ENCODE measurements around the gene SLC7A11. TPM values are rescaled to one million over a fixed set of nuclear protein-coding genes. Genes with fewer than 3 reads are reported as not detected.

SLC7A11 gene
- total and polyA plus RNA-seq, 7 experiments from 2014 or later, result 0.21 to 2.8 (median 0.54) TPM; not detected in 2

DNA sequence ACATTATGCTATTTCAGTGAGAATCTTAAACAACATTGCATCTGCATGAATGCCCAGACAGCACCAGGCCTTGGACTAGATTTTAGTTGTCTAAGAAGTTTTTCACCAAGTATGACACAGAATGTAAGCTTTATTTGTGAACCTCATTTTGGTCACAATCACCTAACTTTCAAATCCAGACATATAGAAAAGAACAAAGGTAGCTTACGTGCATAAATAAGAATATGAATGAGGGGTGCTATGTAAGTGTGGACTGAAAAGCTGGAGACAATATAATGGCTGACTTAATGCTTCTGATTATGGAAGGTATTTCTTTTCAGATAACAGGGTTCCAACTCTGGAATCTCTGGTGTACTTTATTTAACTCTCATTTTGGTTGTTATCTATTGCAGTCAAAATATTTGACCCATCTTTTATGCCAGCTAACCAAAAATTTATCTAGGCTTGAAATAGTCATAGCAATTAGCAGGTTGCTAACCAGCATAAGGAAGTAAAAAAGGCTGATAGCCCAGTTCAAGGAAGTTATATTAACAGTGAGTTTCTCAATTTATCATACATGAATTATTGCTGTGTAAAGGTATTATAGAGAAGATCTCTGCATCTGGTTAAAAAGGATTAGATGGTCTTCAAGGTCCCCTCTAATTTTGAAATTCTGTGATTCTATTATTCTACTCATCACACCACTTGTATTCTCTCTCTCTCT is 36.5 kb downstream of the SLC7A11 start:
- Mint-ChIP-seq H3K27ac (no peak overlapping the region), H3K4me3 (no peak overlapping the region), H3K4me1 (peaks cover 0 to 1% (median 0%) of the 10 kb centered on the region in 7 donors), H3K27me3 (no peaks in the 10 kb centered on the region), H3K36me3 (no peaks in the 10 kb centered on the region), H3K9me3 (peaks cover 0 to 3% (median 0%) of the 10 kb centered on the region in 11 donors)
- POLR2A ChIA-PET, result no interaction called here
- Histone ChIP-seq H3K27ac (ENCODE audit: low read depth, low read length) (no peak overlapping the region), H3K9me3 (ENCODE audit: control insufficient read depth in 2 of 3, low read length in 3 of 3) (no peaks in the 10 kb centered on the region), H3K27me3 (ENCODE audit: control insufficient read depth in 2 of 2, insufficient read depth in 2 of 2, low read length in 2 of 2) (no peaks in the 10 kb centered on the region), H3K4me3 (ENCODE audit: low read length) (no peak overlapping the region), H3K36me3 (ENCODE audit: control insufficient read depth in 2 of 3, insufficient read depth in 3 of 3, low read length in 3 of 3) (no peaks in the 10 kb centered on the region), H3K4me1 (ENCODE audit: control insufficient read depth in 2 of 2, insufficient read depth in 2 of 2, low read length in 2 of 2) (no peaks in the 10 kb centered on the region)
- ATAC-seq, result no peak
- intact Hi-C loops (cut with micrococcal nuclease), result no loop called here
- no peak for DNase-seq
- CTCF ChIA-PET, result no interaction called here

DNA sequence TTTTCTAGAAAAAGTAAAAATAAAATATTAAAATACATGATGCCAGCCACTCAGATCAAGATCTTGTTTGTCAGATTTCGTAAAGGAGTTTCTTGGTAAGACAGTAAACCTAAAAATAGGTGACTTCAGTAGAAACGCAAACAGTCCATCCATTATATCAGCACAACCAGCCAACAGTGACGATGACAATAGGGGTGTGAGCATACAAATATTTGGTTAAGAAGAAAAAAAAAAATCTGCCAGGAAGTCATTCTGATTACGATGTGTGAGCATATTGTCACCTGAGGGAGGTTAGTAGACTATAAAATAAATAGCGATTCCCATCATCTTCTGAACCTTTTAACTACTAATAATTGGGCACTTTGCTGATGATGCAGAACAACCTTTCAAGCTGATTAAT is 37.6 kb downstream of the SLC7A11 start:
- Mint-ChIP-seq H3K4me1 (peaks cover 0 to 2% (median 0%) of the 10 kb centered on the region in 7 donors), H3K36me3 (no peaks in the 10 kb centered on the region), H3K4me3 (no peak overlapping the region), H3K27me3 (no peaks in the 10 kb centered on the region), H3K9me3 (peaks cover 0 to 3% (median 0%) of the 10 kb centered on the region in 11 donors), H3K27ac (no peak overlapping the region)
- ChIA-PET POLR2A (no interaction called here), CTCF (no interaction called here)
- intact Hi-C loops (cut with micrococcal nuclease), result no loop called here
- Histone ChIP-seq H3K27me3 (ENCODE audit: control insufficient read depth in 2 of 2, insufficient read depth in 2 of 2, low read length in 2 of 2) (no peaks in the 10 kb centered on the region), H3K36me3 (ENCODE audit: control insufficient read depth in 2 of 3, insufficient read depth in 3 of 3, low read length in 3 of 3) (no peaks in the 10 kb centered on the region), H3K4me1 (ENCODE audit: control insufficient read depth in 2 of 2, insufficient read depth in 2 of 2, low read length in 2 of 2) (no peaks in the 10 kb centered on the region), H3K27ac (ENCODE audit: low read depth, low read length) (no peak overlapping the region), H3K9me3 (ENCODE audit: control insufficient read depth in 2 of 3, low read length in 3 of 3) (no peaks in the 10 kb centered on the region), H3K4me3 (ENCODE audit: low read length) (no peak overlapping the region)
- no peak for ATAC-seq
- no peak for DNase-seq

DNA sequence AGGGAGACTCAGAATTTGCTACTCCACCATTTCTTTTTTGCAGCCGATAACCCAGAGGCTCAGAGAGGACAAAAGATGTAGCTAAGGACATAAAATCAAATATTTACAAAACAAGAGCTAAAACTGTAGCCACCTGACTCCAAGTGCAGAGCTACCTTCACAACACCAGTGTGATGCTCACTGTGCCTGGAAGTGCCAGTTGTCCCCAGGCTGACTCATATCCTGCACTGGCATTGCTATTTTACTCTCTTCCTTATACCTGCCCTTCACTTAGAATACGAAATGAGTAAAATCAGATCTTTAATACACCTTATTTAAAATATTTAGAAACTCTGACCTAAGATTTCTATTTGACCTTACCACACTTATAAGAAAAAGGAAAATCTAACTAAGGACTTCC is 39.5 kb downstream of the SLC7A11 start:
- H3K4me3 Mint-ChIP-seq, result no peak overlapping the region
- DNase-seq (no peak), ATAC-seq (no peak)
- CTCF ChIA-PET, result no interaction called here
- Histone ChIP-seq H3K27me3 (ENCODE audit: control insufficient read depth in 2 of 2, insufficient read depth in 2 of 2, low read length in 2 of 2) (no peaks in the 10 kb centered on the region), H3K4me3 (ENCODE audit: low read length) (no peak overlapping the region), H3K4me1 (ENCODE audit: control insufficient read depth in 2 of 2, insufficient read depth in 2 of 2, low read length in 2 of 2) (no peaks in the 10 kb centered on the region), H3K9me3 (ENCODE audit: control insufficient read depth in 2 of 3, low read length in 3 of 3) (no peaks in the 10 kb centered on the region), H3K36me3 (ENCODE audit: control insufficient read depth in 2 of 3, insufficient read depth in 3 of 3, low read length in 3 of 3) (no peaks in the 10 kb centered on the region), H3K27ac (ENCODE audit: low read depth, low read length) (no peak overlapping the region)
- H3K9me3 Mint-ChIP-seq, result peaks cover 0 to 3% (median 0%) of the 10 kb centered on the region in 11 donors
- no peaks in the 10 kb centered on the region for H3K36me3 Mint-ChIP-seq
- no peak overlapping the region for H3K27ac Mint-ChIP-seq
- no peaks in the 10 kb centered on the region for H3K27me3 Mint-ChIP-seq
- POLR2A ChIA-PET, result no interaction called here
- H3K4me1 Mint-ChIP-seq, result peaks cover 0 to 2% (median 0%) of the 10 kb centered on the region in 7 donors
- intact Hi-C loops (cut with micrococcal nuclease), result no loop called here

DNA sequence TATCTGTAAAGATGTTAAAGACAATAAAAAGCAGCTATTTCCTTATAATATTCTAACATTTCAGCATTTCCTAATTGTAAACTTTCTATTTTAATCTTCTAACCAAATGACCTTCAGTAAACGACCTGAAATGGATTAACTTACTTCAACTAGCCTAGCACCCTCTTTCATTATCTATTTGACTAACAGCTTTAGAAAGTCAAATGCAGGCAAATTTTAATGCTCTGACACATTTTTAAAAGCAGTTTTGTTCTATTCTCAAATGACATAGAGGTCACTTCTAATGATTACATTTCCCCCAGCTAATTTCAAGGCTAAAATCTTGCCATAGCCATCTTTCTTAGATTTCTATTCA is 41.9 kb downstream of the SLC7A11 start:
- POLR2A ChIA-PET, result no interaction called here
- CTCF ChIA-PET, result no interaction called here
- H3K36me3 Mint-ChIP-seq, result no peaks in the 10 kb centered on the region
- no peak overlapping the region for H3K4me3 ChIP-seq (ENCODE audit: low read length)
- H3K9me3 ChIP-seq (ENCODE audit: control insufficient read depth in 2 of 3, low read length in 3 of 3), result no peaks in the 10 kb centered on the region
- no peaks in the 10 kb centered on the region for H3K4me1 ChIP-seq (ENCODE audit: control insufficient read depth in 2 of 2, insufficient read depth in 2 of 2, low read length in 2 of 2)
- H3K27ac ChIP-seq (ENCODE audit: low read depth, low read length), result no peak overlapping the region
- H3K9me3 Mint-ChIP-seq, result peaks cover 0 to 3% (median 0%) of the 10 kb centered on the region in 11 donors
- no peaks in the 10 kb centered on the region for H3K36me3 ChIP-seq (ENCODE audit: control insufficient read depth in 2 of 3, insufficient read depth in 3 of 3, low read length in 3 of 3)
- DNase-seq (no peak), ATAC-seq (no peak)
- intact Hi-C loops (cut with micrococcal nuclease), result no loop called here
- H3K27me3 Mint-ChIP-seq, result no peaks in the 10 kb centered on the region
- H3K4me3 Mint-ChIP-seq, result no peak overlapping the region
- H3K27ac Mint-ChIP-seq, result no peak overlapping the region
- peaks cover 0 to 2% (median 0%) of the 10 kb centered on the region in 7 donors for H3K4me1 Mint-ChIP-seq
- no peaks in the 10 kb centered on the region for H3K27me3 ChIP-seq (ENCODE audit: control insufficient read depth in 2 of 2, insufficient read depth in 2 of 2, low read length in 2 of 2)

DNA sequence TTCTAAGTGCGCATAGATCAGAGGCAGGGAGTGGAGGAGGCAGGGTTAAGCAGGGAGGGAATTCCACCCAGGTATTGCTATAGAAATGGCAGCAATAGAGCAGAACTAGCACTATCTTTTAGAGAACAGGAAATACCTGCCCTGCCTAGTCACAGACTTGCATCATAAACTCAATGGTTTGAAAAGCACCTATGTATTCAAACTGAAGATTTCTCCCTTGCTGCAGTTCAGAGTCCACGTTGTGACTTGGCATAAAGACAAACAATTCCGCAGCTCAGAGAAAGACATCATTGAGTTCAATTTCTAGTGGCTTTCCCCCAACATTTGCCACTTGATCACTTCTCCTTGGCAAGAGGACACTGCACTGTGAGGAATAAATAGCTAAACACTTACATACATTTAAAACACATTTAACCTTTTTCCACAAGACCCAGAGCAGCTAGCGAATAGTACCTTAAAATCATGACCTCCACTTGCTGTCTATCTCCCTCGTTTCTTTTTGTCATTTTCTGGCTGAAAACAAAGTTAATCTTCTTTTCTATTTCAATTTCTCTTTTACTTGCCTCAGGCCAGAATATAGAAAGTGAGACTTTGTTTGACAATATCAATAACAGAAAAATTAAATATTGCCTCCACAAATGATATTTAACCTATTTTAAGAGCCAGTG is 42.4 kb downstream of the SLC7A11 start:
- Mint-ChIP-seq H3K27ac (no peak overlapping the region), H3K27me3 (no peaks in the 10 kb centered on the region), H3K4me1 (peaks cover 0 to 2% (median 0%) of the 10 kb centered on the region in 7 donors), H3K9me3 (peaks cover 0 to 3% (median 0%) of the 10 kb centered on the region in 11 donors), H3K36me3 (no peaks in the 10 kb centered on the region), H3K4me3 (no peak overlapping the region)
- ChIA-PET POLR2A (no interaction called here), CTCF (no interaction called here)
- H3K4me1 ChIP-seq (ENCODE audit: control insufficient read depth in 2 of 2, insufficient read depth in 2 of 2, low read length in 2 of 2), result no peaks in the 10 kb centered on the region
- ATAC-seq (no peak), DNase-seq (no peak)
- no peaks in the 10 kb centered on the region for H3K9me3 ChIP-seq (ENCODE audit: control insufficient read depth in 2 of 3, low read length in 3 of 3)
- H3K27ac ChIP-seq (ENCODE audit: low read depth, low read length), result no peak overlapping the region
- H3K36me3 ChIP-seq (ENCODE audit: control insufficient read depth in 2 of 3, insufficient read depth in 3 of 3, low read length in 3 of 3), result no peaks in the 10 kb centered on the region
- H3K27me3 ChIP-seq (ENCODE audit: control insufficient read depth in 2 of 2, insufficient read depth in 2 of 2, low read length in 2 of 2), result no peaks in the 10 kb centered on the region
- no peak overlapping the region for H3K4me3 ChIP-seq (ENCODE audit: low read length)
- intact Hi-C loops (cut with micrococcal nuclease), result no loop called here

DNA sequence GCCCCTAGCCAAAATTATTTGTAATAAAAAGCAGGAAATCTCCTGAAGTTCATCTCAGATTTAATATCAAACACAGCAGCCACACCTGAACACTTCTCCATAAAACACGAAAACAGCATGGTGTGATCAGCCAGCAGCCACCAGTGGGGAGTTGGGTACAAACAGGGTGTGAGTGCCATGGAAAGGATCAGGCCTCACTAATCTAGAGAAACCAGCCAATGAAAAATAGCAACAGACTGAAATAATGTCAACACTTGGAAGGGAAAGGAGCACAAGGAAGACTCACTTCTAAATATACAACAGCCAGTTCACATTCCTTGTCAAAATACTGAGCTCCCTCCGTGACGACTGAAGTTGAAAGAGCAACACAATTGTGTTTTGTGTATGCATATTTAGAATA is 46.0 kb downstream of the SLC7A11 start:
- ChIA-PET POLR2A (no interaction called here), CTCF (no interaction called here)
- ATAC-seq (no peak), DNase-seq (no peak)
- H3K36me3 Mint-ChIP-seq, result no peaks in the 10 kb centered on the region
- H3K4me3 Mint-ChIP-seq, result no peak overlapping the region
- Histone ChIP-seq H3K36me3 (ENCODE audit: control insufficient read depth in 2 of 3, insufficient read depth in 3 of 3, low read length in 3 of 3) (no peaks in the 10 kb centered on the region), H3K27me3 (ENCODE audit: control insufficient read depth in 2 of 2, insufficient read depth in 2 of 2, low read length in 2 of 2) (no peaks in the 10 kb centered on the region), H3K4me1 (ENCODE audit: control insufficient read depth in 2 of 2, insufficient read depth in 2 of 2, low read length in 2 of 2) (no peaks in the 10 kb centered on the region), H3K4me3 (ENCODE audit: low read length) (no peak overlapping the region), H3K9me3 (ENCODE audit: control insufficient read depth in 2 of 3, low read length in 3 of 3) (no peaks in the 10 kb centered on the region), H3K27ac (ENCODE audit: low read depth, low read length) (no peak overlapping the region)
- H3K27me3 Mint-ChIP-seq, result no peaks in the 10 kb centered on the region
- H3K27ac Mint-ChIP-seq, result no peak overlapping the region
- H3K4me1 Mint-ChIP-seq, result peaks cover 0 to 2% (median 0%) of the 10 kb centered on the region in 7 donors
- peaks cover 0 to under 1% (median 0%) of the 10 kb centered on the region in 11 donors for H3K9me3 Mint-ChIP-seq
- intact Hi-C loops (cut with micrococcal nuclease), result no loop called here

DNA sequence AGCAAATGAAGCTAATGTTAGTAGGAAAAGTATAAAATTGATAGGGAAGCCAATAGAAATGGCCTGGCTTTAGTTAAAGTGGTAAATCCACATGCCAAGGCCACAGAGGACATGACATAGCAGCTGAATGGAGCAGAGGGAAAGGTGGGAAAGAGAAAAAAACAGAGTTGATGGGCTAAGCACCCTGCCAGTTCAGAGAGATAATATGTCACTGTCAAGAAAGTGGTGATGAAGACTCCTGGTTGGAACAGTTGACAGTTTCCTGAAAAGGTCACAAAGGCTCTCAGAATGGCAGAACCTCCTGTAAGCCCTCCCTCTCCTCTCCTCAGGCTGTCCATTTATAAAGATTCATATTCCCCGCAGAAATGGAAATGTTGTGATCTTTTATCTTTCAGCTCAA is 48.2 kb downstream of the SLC7A11 start:
- POLR2A ChIA-PET, result no interaction called here
- Histone ChIP-seq H3K27me3 (ENCODE audit: control insufficient read depth in 2 of 2, insufficient read depth in 2 of 2, low read length in 2 of 2) (no peaks in the 10 kb centered on the region), H3K36me3 (ENCODE audit: control insufficient read depth in 2 of 3, insufficient read depth in 3 of 3, low read length in 3 of 3) (no peaks in the 10 kb centered on the region), H3K27ac (ENCODE audit: low read depth, low read length) (no peak overlapping the region), H3K4me1 (ENCODE audit: control insufficient read depth in 2 of 2, insufficient read depth in 2 of 2, low read length in 2 of 2) (no peaks in the 10 kb centered on the region), H3K4me3 (ENCODE audit: low read length) (no peak overlapping the region), H3K9me3 (ENCODE audit: control insufficient read depth in 2 of 3, low read length in 3 of 3) (no peaks in the 10 kb centered on the region)
- CTCF ChIA-PET, result no interaction called here
- ATAC-seq, result no peak
- intact Hi-C loops (cut with micrococcal nuclease), result no loop called here
- H3K27me3 Mint-ChIP-seq, result no peaks in the 10 kb centered on the region
- H3K9me3 Mint-ChIP-seq, result peaks cover 0 to 2% (median 0%) of the 10 kb centered on the region in 11 donors
- DNase-seq, result no peak
- no peak overlapping the region for H3K27ac Mint-ChIP-seq
- no peak overlapping the region for H3K4me3 Mint-ChIP-seq
- peaks cover 0 to 4% (median 0%) of the 10 kb centered on the region in 7 donors for H3K4me1 Mint-ChIP-seq
- H3K36me3 Mint-ChIP-seq, result peaks cover 0 to 3% (median 0%) of the 10 kb centered on the region in 5 donors

All from naive thymus-derived CD4-positive, alpha-beta T cell (primary cell).